ENCODE results near the gene GALNT1. TPM values are rescaled to one million over a fixed set of nuclear protein-coding genes. Genes with fewer than 3 reads are reported as not detected.

GALNT1 gene
- total and polyA plus RNA-seq, 2 donors, result 24.6 to 44.8 TPM

DNA sequence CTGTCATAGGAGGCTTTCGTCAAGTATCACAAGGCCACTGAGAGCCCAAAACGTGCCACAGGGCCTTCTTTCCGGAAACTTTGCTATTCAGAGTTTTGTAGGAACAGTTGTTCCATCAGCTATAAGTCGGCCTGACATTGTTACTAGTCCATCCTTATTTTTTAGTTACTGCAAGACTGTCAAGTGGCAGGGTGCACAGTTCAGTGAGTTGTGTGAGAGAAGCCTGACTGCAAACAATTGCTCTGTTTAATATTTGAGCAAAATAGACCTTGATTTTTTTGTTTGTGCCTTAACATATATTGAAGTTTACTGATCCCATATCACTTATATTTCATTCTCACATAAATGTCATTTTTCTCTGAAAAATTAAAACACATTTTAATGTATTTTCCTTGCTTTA lies 110.1 kb downstream of the GALNT1 start:
- H3K9me3 ChIP-seq (ENCODE audit: control insufficient read depth in 2 of 2, insufficient read depth in 1 of 2, low read length in 1 of 2), result no peaks in the 10 kb centered on the region
- no peaks in the 10 kb centered on the region for H3K36me3 ChIP-seq (ENCODE audit: control insufficient read depth in 2 of 2, insufficient read depth in 2 of 2, low read length in 1 of 2)
- no peaks in the 10 kb centered on the region for H3K4me1 ChIP-seq (ENCODE audit: control insufficient read depth in 2 of 2, insufficient read depth in 2 of 2, low read length in 2 of 2)
- no peak for DNase-seq (ENCODE audit: low read depth in 6 of 9, low spot score in 9 of 9)
- H3K27ac ChIP-seq (ENCODE audit: low read depth in 1 of 2, low read length in 1 of 2), result no peak overlapping the region
- WGBS, result 97% methylated on average over 4 of the region's 4 CpGs
- H3K4me3 ChIP-seq (ENCODE audit: low read length in 2 of 2), result no peak overlapping the region
- no peaks in the 10 kb centered on the region for H3K27me3 ChIP-seq (ENCODE audit: control insufficient read depth in 2 of 2, insufficient read depth in 1 of 2, low read length in 1 of 2)

- Histone ChIP-seq H3K9me3 (ENCODE audit: control insufficient read depth in 2 of 2, insufficient read depth in 1 of 2, low read length in 1 of 2) (no peaks in the 10 kb centered on the region), H3K27me3 (ENCODE audit: control insufficient read depth in 2 of 2, insufficient read depth in 1 of 2, low read length in 1 of 2) (no peaks in the 10 kb centered on the region), H3K27ac (ENCODE audit: low read depth in 1 of 2, low read length in 1 of 2) (no peak overlapping the region), H3K36me3 (ENCODE audit: control insufficient read depth in 2 of 2, insufficient read depth in 2 of 2, low read length in 1 of 2) (peaks cover 0 to 2% of the 10 kb centered on the region in 2 donors), H3K4me3 (ENCODE audit: low read length in 2 of 2) (no peak overlapping the region), H3K4me1 (ENCODE audit: control insufficient read depth in 2 of 2, insufficient read depth in 2 of 2, low read length in 2 of 2) (no peaks in the 10 kb centered on the region)
- WGBS, result 94% methylated on average over 3 of the region's 3 CpGs
- no peak for DNase-seq (ENCODE audit: low read depth in 6 of 9, low spot score in 9 of 9)
Observed at GRCh38 chr18:35692866-35693265, 111.3 kb downstream of the GALNT1 start.

- no peak for DNase-seq (ENCODE audit: low read depth in 6 of 9, low spot score in 9 of 9)
- Histone ChIP-seq H3K36me3 (ENCODE audit: control insufficient read depth in 2 of 2, insufficient read depth in 2 of 2, low read length in 1 of 2) (peaks cover 0 to 3% of the 10 kb centered on the region in 2 donors), H3K4me3 (ENCODE audit: low read length in 2 of 2) (no peak overlapping the region)
Observed at GRCh38 chr18:35693829-35694228, 112.3 kb downstream of the GALNT1 start.

DNA sequence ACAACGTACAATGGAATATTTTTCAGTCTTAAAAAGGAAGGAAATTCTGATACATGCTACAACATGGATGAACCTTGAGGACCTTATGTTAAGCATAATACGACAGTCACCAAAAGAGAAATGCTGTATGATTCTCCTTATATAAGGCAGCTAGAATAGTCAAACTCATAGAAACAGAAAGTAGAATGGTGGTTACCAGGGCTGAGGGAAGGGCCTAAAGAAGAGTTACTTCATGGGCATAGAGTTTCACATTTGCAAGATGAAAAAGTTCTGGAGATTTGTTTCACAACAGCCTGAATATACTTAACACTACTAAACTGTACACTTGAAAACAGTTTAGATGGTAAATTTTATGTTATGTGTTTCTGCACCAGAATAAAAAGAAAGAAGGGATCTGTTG lies 113.3 kb downstream of the GALNT1 start:
- Histone ChIP-seq H3K27ac (ENCODE audit: low read depth in 1 of 2, low read length in 1 of 2) (no peak overlapping the region), H3K4me3 (ENCODE audit: low read length in 2 of 2) (no peak overlapping the region), H3K36me3 (ENCODE audit: control insufficient read depth in 2 of 2, insufficient read depth in 2 of 2, low read length in 1 of 2) (peaks cover 0 to 3% of the 10 kb centered on the region in 2 donors), H3K4me1 (ENCODE audit: control insufficient read depth in 2 of 2, insufficient read depth in 2 of 2, low read length in 2 of 2) (no peaks in the 10 kb centered on the region), H3K9me3 (ENCODE audit: control insufficient read depth in 2 of 2, insufficient read depth in 1 of 2, low read length in 1 of 2) (no peaks in the 10 kb centered on the region), H3K27me3 (ENCODE audit: control insufficient read depth in 2 of 2, insufficient read depth in 1 of 2, low read length in 1 of 2) (no peaks in the 10 kb centered on the region)
- DNase-seq (ENCODE audit: low read depth in 6 of 9, low spot score in 9 of 9), result no peak
- WGBS, result 99% methylated on average over 2 of the region's 2 CpGs

More at GRCh38 chr18:35693829-35694228, 112.3 kb downstream of the GALNT1 start:
- WGBS, result 92% methylated on average over 4 of the region's 4 CpGs
- no peaks in the 10 kb centered on the region for H3K27me3 ChIP-seq (ENCODE audit: control insufficient read depth in 2 of 2, insufficient read depth in 1 of 2, low read length in 1 of 2)
- H3K9me3 ChIP-seq (ENCODE audit: control insufficient read depth in 2 of 2, insufficient read depth in 1 of 2, low read length in 1 of 2), result no peaks in the 10 kb centered on the region
- H3K27ac ChIP-seq (ENCODE audit: low read depth in 1 of 2, low read length in 1 of 2), result no peak overlapping the region
- H3K4me1 ChIP-seq (ENCODE audit: control insufficient read depth in 2 of 2, insufficient read depth in 2 of 2, low read length in 2 of 2), result no peaks in the 10 kb centered on the region

- no peaks in the 10 kb centered on the region for H3K27me3 ChIP-seq (ENCODE audit: control insufficient read depth in 2 of 2, insufficient read depth in 1 of 2, low read length in 1 of 2)
- no peak for DNase-seq (ENCODE audit: low read depth in 6 of 9, low spot score in 9 of 9)
- peaks cover 3% of the 10 kb centered on the region in 2 donors for H3K36me3 ChIP-seq (ENCODE audit: control insufficient read depth in 2 of 2, insufficient read depth in 2 of 2, low read length in 1 of 2)
- H3K9me3 ChIP-seq (ENCODE audit: control insufficient read depth in 2 of 2, insufficient read depth in 1 of 2, low read length in 1 of 2), result no peaks in the 10 kb centered on the region
- no peak overlapping the region for H3K4me3 ChIP-seq (ENCODE audit: low read length in 2 of 2)
- H3K4me1 ChIP-seq (ENCODE audit: control insufficient read depth in 2 of 2, insufficient read depth in 2 of 2, low read length in 2 of 2), result no peaks in the 10 kb centered on the region
- no peak overlapping the region for H3K27ac ChIP-seq (ENCODE audit: low read depth in 1 of 2, low read length in 1 of 2)
- 100% methylated on average over 1 of the region's 1 CpG for WGBS
Observed at GRCh38 chr18:35695384-35695783, 113.8 kb downstream of the GALNT1 start.

- H3K27me3 ChIP-seq (ENCODE audit: control insufficient read depth in 2 of 2, insufficient read depth in 1 of 2, low read length in 1 of 2), result no peaks in the 10 kb centered on the region
- peaks cover 3% of the 10 kb centered on the region in 2 donors for H3K36me3 ChIP-seq (ENCODE audit: control insufficient read depth in 2 of 2, insufficient read depth in 2 of 2, low read length in 1 of 2)
- H3K4me1 ChIP-seq (ENCODE audit: control insufficient read depth in 2 of 2, insufficient read depth in 2 of 2, low read length in 2 of 2), result no peaks in the 10 kb centered on the region
- 98% methylated on average over 8 of the region's 8 CpGs for WGBS
- H3K9me3 ChIP-seq (ENCODE audit: control insufficient read depth in 2 of 2, insufficient read depth in 1 of 2, low read length in 1 of 2), result no peaks in the 10 kb centered on the region
- H3K4me3 ChIP-seq (ENCODE audit: low read length in 2 of 2), result no peak overlapping the region
- no peak for DNase-seq (ENCODE audit: low read depth in 6 of 9, low spot score in 9 of 9)
- H3K27ac ChIP-seq (ENCODE audit: low read depth in 1 of 2, low read length in 1 of 2), result no peak overlapping the region
Observed at GRCh38 chr18:35695803-35696202, 114.3 kb downstream of the GALNT1 start.

DNA sequence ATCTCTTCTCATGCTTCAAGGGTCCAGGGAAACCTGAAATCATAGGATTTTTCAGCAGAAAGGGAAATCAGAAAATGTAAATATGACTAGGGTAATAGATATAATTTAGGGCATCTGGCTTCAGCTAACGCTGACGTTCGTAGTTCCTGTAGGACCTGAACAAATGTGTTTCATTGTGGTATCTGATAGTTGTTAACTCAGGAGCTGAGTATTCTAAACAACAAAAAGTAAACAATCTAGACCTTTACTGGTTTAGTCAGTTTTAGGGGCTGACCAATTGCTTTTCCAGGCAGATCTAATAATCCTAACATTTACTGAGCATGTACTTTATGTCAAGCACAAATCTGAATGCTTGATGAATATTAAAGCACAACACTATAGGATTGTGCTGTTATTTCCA lies 114.8 kb downstream of the GALNT1 start:
- WGBS, result over 99% methylated on average over 3 of the region's 3 CpGs
- no peaks in the 10 kb centered on the region for H3K27me3 ChIP-seq (ENCODE audit: control insufficient read depth in 2 of 2, insufficient read depth in 1 of 2, low read length in 1 of 2)
- DNase-seq (ENCODE audit: low read depth in 6 of 9, low spot score in 9 of 9), result no peak
- no peak overlapping the region for H3K4me3 ChIP-seq (ENCODE audit: low read length in 2 of 2)
- H3K36me3 ChIP-seq (ENCODE audit: control insufficient read depth in 2 of 2, insufficient read depth in 2 of 2, low read length in 1 of 2), result peaks cover 3% of the 10 kb centered on the region in 2 donors
- no peaks in the 10 kb centered on the region for H3K9me3 ChIP-seq (ENCODE audit: control insufficient read depth in 2 of 2, insufficient read depth in 1 of 2, low read length in 1 of 2)
- H3K27ac ChIP-seq (ENCODE audit: low read depth in 1 of 2, low read length in 1 of 2), result no peak overlapping the region
- H3K4me1 ChIP-seq (ENCODE audit: control insufficient read depth in 2 of 2, insufficient read depth in 2 of 2, low read length in 2 of 2), result no peaks in the 10 kb centered on the region

DNA sequence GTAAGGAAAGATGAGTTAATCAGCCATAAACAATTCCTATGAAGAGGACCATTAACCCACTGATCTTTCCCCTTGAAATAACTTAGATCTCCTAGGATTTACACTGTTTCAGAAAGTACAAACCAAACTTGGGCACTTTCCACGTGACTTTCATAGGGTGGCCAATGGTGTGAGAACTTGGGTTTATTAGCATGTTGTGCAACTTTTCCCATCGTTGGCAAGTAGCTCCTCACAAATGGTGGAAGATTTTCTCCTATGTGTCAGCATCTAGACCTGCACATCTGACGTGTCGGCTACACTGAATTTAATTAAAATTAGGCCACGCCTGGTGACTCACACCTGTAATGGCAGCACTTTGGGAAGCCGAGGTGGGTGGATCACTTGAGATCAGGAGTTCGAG lies 116.3 kb downstream of the GALNT1 start:
- H3K4me3 ChIP-seq (ENCODE audit: low read length in 2 of 2), result no peak overlapping the region
- 89% methylated on average over 7 of the region's 7 CpGs for WGBS
- peaks cover 3% of the 10 kb centered on the region in 2 donors for H3K36me3 ChIP-seq (ENCODE audit: control insufficient read depth in 2 of 2, insufficient read depth in 2 of 2, low read length in 1 of 2)

GRCh38 chr18:35703043-35703688 lies 121.6 kb downstream of the GALNT1 start:
- no peaks in the 10 kb centered on the region for H3K9me3 ChIP-seq (ENCODE audit: control insufficient read depth in 2 of 2, insufficient read depth in 1 of 2, low read length in 1 of 2)
- H3K27me3 ChIP-seq (ENCODE audit: control insufficient read depth in 2 of 2, insufficient read depth in 1 of 2, low read length in 1 of 2), result no peaks in the 10 kb centered on the region
- peaks cover 0 to 3% of the 10 kb centered on the region in 2 donors for H3K36me3 ChIP-seq (ENCODE audit: control insufficient read depth in 2 of 2, insufficient read depth in 2 of 2, low read length in 1 of 2)
- H3K4me1 ChIP-seq (ENCODE audit: control insufficient read depth in 2 of 2, insufficient read depth in 2 of 2, low read length in 2 of 2), result no peaks in the 10 kb centered on the region
- H3K27ac ChIP-seq (ENCODE audit: low read depth in 1 of 2, low read length in 1 of 2), result no peak overlapping the region
- no peak overlapping the region for H3K4me3 ChIP-seq (ENCODE audit: low read length in 2 of 2)
- DNase-seq (ENCODE audit: low read depth in 6 of 9, low spot score in 9 of 9), result no peak

More for the DNA sequence above, 116.3 kb downstream of the GALNT1 start:
- H3K9me3 ChIP-seq (ENCODE audit: control insufficient read depth in 2 of 2, insufficient read depth in 1 of 2, low read length in 1 of 2), result no peaks in the 10 kb centered on the region
- DNase-seq (ENCODE audit: low read depth in 6 of 9, low spot score in 9 of 9), result no peak
- no peaks in the 10 kb centered on the region for H3K27me3 ChIP-seq (ENCODE audit: control insufficient read depth in 2 of 2, insufficient read depth in 1 of 2, low read length in 1 of 2)
- H3K4me1 ChIP-seq (ENCODE audit: control insufficient read depth in 2 of 2, insufficient read depth in 2 of 2, low read length in 2 of 2), result no peaks in the 10 kb centered on the region
- H3K27ac ChIP-seq (ENCODE audit: low read depth in 1 of 2, low read length in 1 of 2), result no peak overlapping the region
